ENCODE measurements around the gene ZBTB20. TPM values are rescaled to one million over a fixed set of nuclear protein-coding genes. Genes with fewer than 3 reads are reported as not detected.

ZBTB20 gene
- total and polyA plus RNA-seq, 2 of the 4 experiments (the other 2 are of a cell fraction), result 0.75 to 14.7 TPM

- no peak overlapping the region for H3K23ac ChIP-seq (ENCODE audit: low read depth, low read length)
- H4K8ac ChIP-seq (ENCODE audit: low read depth in 2 of 2, low read length in 2 of 2), result no peak overlapping the region
- no peak overlapping the region for H3K4me2 ChIP-seq (ENCODE audit: low read depth, low read length)
- intact Hi-C loops (cut with micrococcal nuclease) (no loop called here), in situ Hi-C loops (cut with MboI; ENCODE audit: low sequenced_read_pairs) (loop anchor here (10.0 kb wide), 1 partner anchor 330 kb away; no protein-coding TSS in a partner anchor), dilution Hi-C loops (cut with HindIII; ENCODE audit: low sequenced_read_pairs, unreplicated experiment) (no loop called here)
- ChIA-PET POLR2A (ENCODE audit: unreplicated experiment) (no interaction called here), CTCF (interaction anchor here (0.9 kb wide), 1 partner anchor 22 kb away, joined by 3 read pairs; no protein-coding TSS in a partner anchor)
- no peak overlapping the region for H2BK15ac ChIP-seq (ENCODE audit: low read depth, low read length)
- no peak overlapping the region for H2BK5ac ChIP-seq (ENCODE audit: low read depth, low read length, poor library complexity, severe bottlenecking)
- no peaks in the 10 kb centered on the region for H3K79me1 ChIP-seq (ENCODE audit: low read depth in 1 of 2, low read length in 2 of 2)
- no peak overlapping the region for H3K14ac ChIP-seq (replicated peaks; ENCODE audit: low read depth, low read length)
- TF ChIP-seq ELK1 (IDR thresholded peaks at IDR 0.05; ENCODE audit: borderline replicate concordance, low read depth, low read length), result no peak
- no peak for TF ChIP-seq CEBPB (IDR thresholded peaks at IDR 0.05; ENCODE audit: low read depth, low read length)
- TF ChIP-seq RAD21 (IDR thresholded peaks at IDR 0.05; ENCODE audit: low read length), result no peak
- no peak for TF ChIP-seq FOS (IDR thresholded peaks at IDR 0.05; ENCODE audit: low read depth, low read length)
- no peak for TF ChIP-seq RCOR1 (IDR thresholded peaks at IDR 0.05; ENCODE audit: insufficient replicate concordance, low read length)
- no peak for TF ChIP-seq CHD1 (IDR thresholded peaks at IDR 0.05; ENCODE audit: low read depth, low read length)
- TF ChIP-seq MAZ (IDR thresholded peaks at IDR 0.05; ENCODE audit: borderline replicate concordance, low read depth, low read length), result no peak
- no peak for TF ChIP-seq RFX5 (IDR thresholded peaks at IDR 0.05; ENCODE audit: low read depth, low read length)
- no peak overlapping the region for H4K91ac ChIP-seq (ENCODE audit: insufficient read depth, low read depth, low read length)
- no peak overlapping the region for H2AK5ac ChIP-seq (ENCODE audit: low read depth, low read length)
- H3K9me3 ChIP-seq (ENCODE audit: control insufficient read depth, insufficient read depth, low read length), result no peaks in the 10 kb centered on the region
- H3K9ac ChIP-seq (ENCODE audit: low read depth, low read length), result no peak overlapping the region
- BruUV-seq (replicated peaks), result no TSS peak
- no peak overlapping the region for H3K56ac ChIP-seq (ENCODE audit: extremely low read depth, insufficient read depth, low read length)
- H2BK120ac ChIP-seq (ENCODE audit: low read depth, low read length), result no peak overlapping the region
- H2AFZ ChIP-seq (replicated peaks; ENCODE audit: low read length, poor library complexity), result no peak overlapping the region
- no peaks in the 10 kb centered on the region for H4K20me1 ChIP-seq (ENCODE audit: insufficient read depth, low read length)
- H3K27ac ChIP-seq (ENCODE audit: insufficient read depth, low read length), result no peak overlapping the region
- no peak overlapping the region for H2AK9ac ChIP-seq (replicated peaks; ENCODE audit: low read depth, low read length, poor library complexity)
- H2BK20ac ChIP-seq (ENCODE audit: low read depth, low read length), result no peak overlapping the region
- no peak overlapping the region for H3K4me3 ChIP-seq (ENCODE audit: insufficient read depth, low read depth, low read length)
- no peak overlapping the region for H4K5ac ChIP-seq (ENCODE audit: low read depth, low read length)
- H3K9me1 ChIP-seq (ENCODE audit: insufficient read depth, low read length), result no peaks in the 10 kb centered on the region
- WGBS, 2 experiments (ENCODE audit: extremely low coverage in 2 of 2, insufficient read length in 1 of 2), result 80% methylated on average over 1 of the region's 2 CpGs; no CpG with 5 or more reads in 1 of the 2 experiments
- H3K18ac ChIP-seq (ENCODE audit: low read depth, low read length), result no peak overlapping the region
- DNase-seq (no peak), ATAC-seq (ENCODE audit: low read depth) (no peak)
- no peaks in the 10 kb centered on the region for H3K27me3 ChIP-seq (ENCODE audit: control insufficient read depth, insufficient read depth, low read length)
- H3K4ac ChIP-seq (ENCODE audit: low read depth, low read length), result no peak overlapping the region
- no peaks in the 10 kb centered on the region for H3K36me3 ChIP-seq (ENCODE audit: control insufficient read depth, insufficient read depth, low read length)
- H3K4me1 ChIP-seq (ENCODE audit: control insufficient read depth, insufficient read depth, low read length), result no peaks in the 10 kb centered on the region; the same call in 1 of the 2 replicates
Measured at GRCh38 chr3:115165266-115165665, 18.2 kb upstream of the ZBTB20 start.

Measured in IMR-90 (cell line).